Mononuclear cell (primary cell): Measurements from ENCODE around the gene PRTN3. TPM values are rescaled to one million over a fixed set of nuclear protein-coding genes. Genes with fewer than 3 reads are reported as not detected.
"Not testable (repeated sequence)": the region's sequence is repeated elsewhere in the genome, so short reads cannot be mapped to it uniquely, and the experiment has no call there.

Source experiments
- H3K27me3 ChIP-seq: 2 replicates; pipeline ENCODE4 v1.6.0; 2011; ENCODE audit warnings: low read length, control low read depth; ENCODE audit not compliant: insufficient read depth
- H3K4me1 ChIP-seq: 2 replicates; pipeline ENCODE4 v1.5.1; 2011; ENCODE audit warnings: mild to moderate bottlenecking, low read length, control low read depth; ENCODE audit not compliant: insufficient read depth
- H3K4me3 ChIP-seq: 2 replicates; pipeline ENCODE4 v1.5.1; 2011; ENCODE audit warnings: mild to moderate bottlenecking, low read length, moderate library complexity
- H3K9me3 ChIP-seq: 2 replicates; pipeline ENCODE4 v1.5.1; 2011; ENCODE audit warnings: low read depth, mild to moderate bottlenecking, control low read depth, low read length
- total RNA-seq: library from RNA; depleted of rRNA; stranded (reverse); fragments of >200 nt; gene quantifications from one replicate; pipeline ENCODE4 v1.2.3, GENCODE V29; 2012

The PRTN3 gene
- total RNA-seq, 1 donor: 0.31 TPM

- Histone ChIP-seq H3K9me3 (no peaks in the 10 kb centered on the region), H3K4me3 (no peak overlapping the region), H3K4me1 (peaks cover 6% of the 10 kb centered on the region), H3K27me3 (no peaks in the 10 kb centered on the region)
Observed at GRCh38 chr19:870963-871401, 30.2 kb downstream of the PRTN3 start.

- H3K4me3 ChIP-seq: no peak overlapping the region
- no peaks in the 10 kb centered on the region for H3K9me3 ChIP-seq
- no peaks in the 10 kb centered on the region for H3K27me3 ChIP-seq
- peaks cover 6% of the 10 kb centered on the region for H3K4me1 ChIP-seq
Observed at GRCh38 chr19:871446-872265, 30.9 kb downstream of the PRTN3 start.

- Histone ChIP-seq H3K27me3 (no peaks in the 10 kb centered on the region), H3K4me1 (peaks cover 6% of the 10 kb centered on the region), H3K4me3 (no peak overlapping the region), H3K9me3 (no peaks in the 10 kb centered on the region)
Observed at GRCh38 chr19:872266-872951, 31.6 kb downstream of the PRTN3 start.

- H3K4me3 ChIP-seq: no peak overlapping the region
- H3K4me1 ChIP-seq: peaks cover 6% of the 10 kb centered on the region
- no peaks in the 10 kb centered on the region for H3K9me3 ChIP-seq
Observed at GRCh38 chr19:873084-873483, 32.3 kb downstream of the PRTN3 start.

GRCh38 chr19:873561-874041 lies 32.8 kb downstream of the PRTN3 start:
- H3K9me3 ChIP-seq: no peaks in the 10 kb centered on the region
- no peak overlapping the region for H3K4me3 ChIP-seq
- no peaks in the 10 kb centered on the region for H3K27me3 ChIP-seq
- H3K4me1 ChIP-seq: peaks cover 6% of the 10 kb centered on the region

More at GRCh38 chr19:873084-873483, 32.3 kb downstream of the PRTN3 start:
- H3K27me3 ChIP-seq: no peaks in the 10 kb centered on the region

GRCh38 chr19:875265-875879 lies 34.6 kb downstream of the PRTN3 start:
- no peak overlapping the region for H3K4me3 ChIP-seq
- H3K27me3 ChIP-seq: no peaks in the 10 kb centered on the region
- no peaks in the 10 kb centered on the region for H3K9me3 ChIP-seq
- H3K4me1 ChIP-seq: peaks cover 6% of the 10 kb centered on the region

GRCh38 chr19:876089-876488 lies 35.3 kb downstream of the PRTN3 start:
- Histone ChIP-seq H3K4me1 (peaks cover 6% of the 10 kb centered on the region), H3K27me3 (no peaks in the 10 kb centered on the region), H3K9me3 (no peaks in the 10 kb centered on the region), H3K4me3 (no peak overlapping the region)

- H3K9me3 ChIP-seq: no peaks in the 10 kb centered on the region
- H3K27me3 ChIP-seq: no peaks in the 10 kb centered on the region
- no peak overlapping the region for H3K4me3 ChIP-seq
- H3K4me1 ChIP-seq: peaks cover 5% of the 10 kb centered on the region
Observed at GRCh38 chr19:876780-877314, 36.0 kb downstream of the PRTN3 start.

GRCh38 chr19:877992-878660 lies 37.3 kb downstream of the PRTN3 start:
- H3K4me3 ChIP-seq, H3K27me3 ChIP-seq, H3K9me3 ChIP-seq: not testable (repeated sequence)

GRCh38 chr19:878751-879561 lies 38.2 kb downstream of the PRTN3 start:
- H3K27me3 ChIP-seq, H3K4me3 ChIP-seq, H3K9me3 ChIP-seq, H3K4me1 ChIP-seq: not testable (repeated sequence)

More at GRCh38 chr19:877992-878660, 37.3 kb downstream of the PRTN3 start:
- H3K4me1 ChIP-seq: not testable (repeated sequence)

- Histone ChIP-seq H3K9me3 (no peaks in the 10 kb centered on the region), H3K4me3 (no peak overlapping the region), H3K4me1 (no peaks in the 10 kb centered on the region)
Observed at GRCh38 chr19:879711-880438, 39.1 kb downstream of the PRTN3 start.

GRCh38 chr19:881385-882071 lies 40.7 kb downstream of the PRTN3 start:
- Histone ChIP-seq H3K4me1 (no peaks in the 10 kb centered on the region), H3K4me3 (no peak overlapping the region), H3K27me3 (no peaks in the 10 kb centered on the region), H3K9me3 (no peaks in the 10 kb centered on the region)

More at GRCh38 chr19:879711-880438, 39.1 kb downstream of the PRTN3 start:
- H3K27me3 ChIP-seq: no peaks in the 10 kb centered on the region

GRCh38 chr19:882871-883497 lies 42.2 kb downstream of the PRTN3 start:
- Histone ChIP-seq H3K4me3 (no peak overlapping the region), H3K9me3 (no peaks in the 10 kb centered on the region), H3K4me1 (no peaks in the 10 kb centered on the region), H3K27me3 (no peaks in the 10 kb centered on the region)
